HUDEP-2 (cell line): Measurements from ENCODE around the gene IGLL5.
"Not testable (repeated sequence)": the region's sequence is repeated elsewhere in the genome, so short reads cannot be mapped to it uniquely, and the experiment has no call there.

Experiments used
- DNase-seq, 76 experiments: peaks; one replicate each; lab custom pipeline; 2025; ENCODE audit not compliant: unreplicated experiment in 76 of 76; lab: John Stamatoyannopoulos, UW

IGLL5 gene

GRCh38 chr22:22912988-22913253 lies 25.3 kb downstream of the IGLL5 start:
- no peak for DNase-seq

- DNase-seq, result no peak
Observed at GRCh38 chr22:22913989-22914388, 26.4 kb downstream of the IGLL5 start.

- no peak for DNase-seq
Observed at GRCh38 chr22:22914726-22915669, 27.4 kb downstream of the IGLL5 start.

- no peak for DNase-seq
Observed at GRCh38 chr22:22915670-22916035, 28.0 kb downstream of the IGLL5 start.

GRCh38 chr22:22916215-22916951 lies 28.8 kb downstream of the IGLL5 start:
- no peak for DNase-seq

- no peak for DNase-seq
Observed at GRCh38 chr22:22916952-22917290, 29.3 kb downstream of the IGLL5 start.

- no peak for DNase-seq
Observed at GRCh38 chr22:22917377-22917776, 29.8 kb downstream of the IGLL5 start.

- no peak for DNase-seq
Observed at GRCh38 chr22:22918297-22918965, 30.8 kb downstream of the IGLL5 start.

GRCh38 chr22:22919041-22919440 lies 31.4 kb downstream of the IGLL5 start:
- DNase-seq, result no peak

- DNase-seq, result no peak
Observed at GRCh38 chr22:22920104-22920654, 32.6 kb downstream of the IGLL5 start.

GRCh38 chr22:22920910-22921550 lies 33.4 kb downstream of the IGLL5 start:
- DNase-seq, result no peak

GRCh38 chr22:22921575-22921974 lies 34.0 kb downstream of the IGLL5 start:
- DNase-seq, result no peak

- not testable (repeated sequence) for DNase-seq
Observed at GRCh38 chr22:22922092-22922953, 34.7 kb downstream of the IGLL5 start.

GRCh38 chr22:22922954-22923319 lies 35.3 kb downstream of the IGLL5 start:
- DNase-seq, result no peak

- no peak for DNase-seq
Observed at GRCh38 chr22:22923379-22923778, 35.8 kb downstream of the IGLL5 start.

GRCh38 chr22:22923930-22924329 lies 36.3 kb downstream of the IGLL5 start:
- DNase-seq, result no peak

GRCh38 chr22:22924369-22925145 lies 36.9 kb downstream of the IGLL5 start:
- DNase-seq, result no peak

- no peak for DNase-seq
Observed at GRCh38 chr22:22925146-22925804, 37.7 kb downstream of the IGLL5 start.
